Adrenal gland (tissue), 12 donors: Measurements from ENCODE around the gene MINAR1. TPM values are rescaled to one million over a fixed set of nuclear protein-coding genes. Genes with fewer than 3 reads are reported as not detected.

Experiments used
- DNase-seq, 7 donors: peaks; one replicate each; pipeline ENCODE4 v3.0.0-alpha.2; 2019 to 2020
- H3K27ac ChIP-seq, 5 donors: fragments of 200-600 bp; sonication (generic) in 4 of 5; 1 replicate in 3 of 5; 2 replicates in 2 of 5; pipeline versions ENCODE4 v1.5.1 to v1.8.0; 2016 to 2020; ENCODE audit warnings: mild to moderate bottlenecking in 1 of 5
- H3K27me3 ChIP-seq: fragments of 200-600 bp; 2 replicates; pipeline ENCODE4 v1.8.0; 2021
- H3K36me3 ChIP-seq, 2 donors: fragments of 200-600 bp; replicated peaks in 1 of 2; 1 replicate in 1 of 2; 2 replicates in 1 of 2; pipeline versions ENCODE4 v1.5.1 to v1.8.0; 2018 to 2022
- H3K4me1 ChIP-seq, 2 donors: fragments of 200-600 bp; replicated peaks in 1 of 2; 1 replicate in 1 of 2; 2 replicates in 1 of 2; pipeline versions ENCODE4 v1.5.1 to v1.8.0; 2018 to 2021
- H3K4me3 ChIP-seq, 4 donors: fragments of 200-600 bp; sonication (generic) in 3 of 4; one replicate each; pipeline ENCODE4 v1.5.1; 2016 to 2018
- H3K9me3 ChIP-seq, 3 donors: fragments of 200-600 bp; sonication (generic) in 1 of 3; replicated peaks in 1 of 3; 1 replicate in 2 of 3; 2 replicates in 1 of 3; pipeline versions ENCODE4 v1.5.1 to v1.8.0; 2016 to 2021
- CTCF ChIP-seq, 6 experiments: fragments of 450-650 bp in 4 of 6; fragments of 200-600 bp in 2 of 6; sonication (generic) in 1 of 6; IDR thresholded peaks; 1 replicate in 5 of 6; 2 replicates in 1 of 6; pipeline versions ENCODE4 v1.5.1 to v1.8.0; 2016 to 2021; ENCODE audit warnings: antibody characterized with exemption in 6 of 6, mild to moderate bottlenecking in 2 of 6, moderate library complexity in 1 of 6
- POLR2A ChIP-seq, 2 donors: fragments of 450-650 bp; IDR thresholded peaks; one replicate each; pipeline ENCODE4 v1.6.1; 2017; ENCODE audit warnings: antibody characterized with exemption in 2 of 2, mild to moderate bottlenecking in 2 of 2, moderate library complexity in 1 of 2
- WGBS, 4 donors: extraction: QIAGEN DNeasy Blood & Tissue Kit in 2 of 4; methylation state at CpG; one replicate each; pipeline versions ENCODE4 v1.1.5 to v1.1.7; 2013 to 2017; 5-methylcytosine and 5-hydroxymethylcytosine counted together
- intact Hi-C, 2 donors: fragments of 100-400 bp; cut with DNase I; formaldehyde crosslinking; loops; one replicate each; pipeline versions ENCODE4 v1.14.1 to v1.15.0; 2022 to 2023
- polyA plus RNA-seq, 3 donors: library from polyadenylated mRNA; stranded (reverse); fragments of 200-250 nt in 2 of 3; fragments of 350-450 nt in 1 of 3; fragmentation: Illumina TruSeq in 1 of 3; extraction: RNeasy Lipid Tissue Mini Kit (QIAGEN cat#74804) in 1 of 3; gene quantifications; one replicate each; pipeline ENCODE4 v1.2.3, GENCODE V29; 2013 to 2014
- total RNA-seq, 9 donors: library from RNA; depleted of rRNA in 4 of 9; stranded (reverse); fragments of >200 nt in 4 of 9; fragments of 120-200 nt in 1 of 9; fragmentation: NEBNext Ultra II Directional in 1 of 9; extraction: Animal tissue kit (Norgen Biotek cat#: 25700) in 1 of 9; gene quantifications; one replicate each; pipeline versions ENCODE4 v1.1.0 to v1.2.4, GENCODE V29; 2013 to 2023
- donor health status: healthy with polysubstance abuse.
- donor health status: Bipolar disorder and iron deficiency.
- donor health status: DM: yes; HTN: yes; CAD: no.
- donor health status: DM: no; HTN: no; CAD: no.
- donor health status: DM: no; HTN: no; CAD: no.
- donor health status: DM: yes; HTN: yes; CAD: no.

The MINAR1 gene
- total and polyA plus RNA-seq, 12 donors: 0.89 to 43.8 (median 19.2) TPM

- WGBS, 4 donors: 39 to 54% (median 50%) methylated on average over 3 of the region's 3 CpGs
- Histone ChIP-seq H3K36me3 (no peaks in the 10 kb centered on the region), H3K27me3 (peaks cover 15% of the 10 kb centered on the region), H3K4me1 (peaks cover 0 to 8% of the 10 kb centered on the region in 2 donors), H3K27ac (no peak overlapping the region), H3K4me3 (no peak overlapping the region), H3K9me3 (no peaks in the 10 kb centered on the region)
- DNase-seq: no peak
- intact Hi-C loops: no loop called here
- TF ChIP-seq POLR2A (IDR thresholded peaks at IDR 0.05) (no peak), CTCF (IDR thresholded peaks at IDR 0.05) (no peak)
These were observed 2.2 kb downstream of the MINAR1 start for GRCh38 chr15:79434361-79434760.

DNA sequence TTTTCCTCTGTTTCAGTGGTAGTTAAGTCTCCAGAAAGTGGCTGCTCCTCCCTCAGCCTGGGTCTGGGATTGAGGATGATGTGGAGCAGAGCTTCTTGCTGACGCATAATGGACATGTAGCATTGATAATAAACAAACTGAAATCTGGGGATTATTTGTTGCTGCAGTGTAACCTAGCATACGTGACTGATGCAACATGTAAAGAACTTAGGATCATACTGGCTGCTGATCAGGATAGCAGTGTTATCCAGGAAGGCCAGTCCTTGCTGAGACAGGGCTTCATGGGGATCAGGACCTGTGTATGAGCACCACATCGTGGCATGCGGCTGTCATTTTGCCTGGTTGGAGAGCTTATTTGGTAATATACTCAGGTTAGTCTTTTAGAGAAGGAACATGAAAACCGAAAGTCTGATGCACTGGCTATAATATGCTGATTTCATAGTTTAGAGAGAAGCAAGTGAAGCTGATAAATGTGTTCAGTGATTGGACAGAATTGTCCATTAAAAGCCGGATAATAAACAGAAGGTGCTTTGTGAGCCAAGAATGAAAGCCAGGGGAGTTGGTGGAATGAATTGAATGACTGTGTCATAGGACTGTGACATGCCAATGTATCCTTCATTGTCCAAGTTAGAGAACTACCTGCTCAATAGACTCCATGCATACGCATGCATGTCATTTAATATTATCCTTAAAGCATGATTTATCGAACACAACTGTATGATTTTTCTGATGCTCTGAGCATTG is 4.1 kb downstream of the MINAR1 start:
- peak overlapping the region in 1 of 5 donors; percentile 25 for H3K27ac ChIP-seq
- 61 to 77% (median 70%) methylated on average over 8 of the region's 8 CpGs for WGBS, 4 donors
- peaks cover 0 to 11% of the 10 kb centered on the region in 2 donors for H3K4me1 ChIP-seq
- H3K27me3 ChIP-seq: peaks cover 12% of the 10 kb centered on the region
- H3K9me3 ChIP-seq: no peaks in the 10 kb centered on the region
- TF ChIP-seq POLR2A (IDR thresholded peaks at IDR 0.05): no peak
- H3K4me3 ChIP-seq: peak overlapping the region in 1 of 4 donors; percentile 8
- intact Hi-C loops: no loop called here
- DNase-seq: no peak
- no peaks in the 10 kb centered on the region for H3K36me3 ChIP-seq

GRCh38 chr15:79437275-79438000 is 5.3 kb downstream of the MINAR1 start:
- Histone ChIP-seq H3K27me3 (peaks cover 2% of the 10 kb centered on the region), H3K4me3 (no peak overlapping the region), H3K9me3 (no peaks in the 10 kb centered on the region), H3K4me1 (peaks cover 0 to 15% of the 10 kb centered on the region in 2 donors), H3K36me3 (no peaks in the 10 kb centered on the region), H3K27ac (peak overlapping the region in 1 of 5 donors; percentile 63)
- WGBS, 4 donors: 55 to 100% (median 84%) methylated on average over 1 to 2 of the region's 2 CpGs
- no peak for DNase-seq
- intact Hi-C loops: no loop called here
- TF ChIP-seq POLR2A (IDR thresholded peaks at IDR 0.05): no peak
- TF ChIP-seq CTCF (IDR thresholded peaks at IDR 0.05): no peak

- H3K4me3 ChIP-seq: no peak overlapping the region
- no peaks in the 10 kb centered on the region for H3K27me3 ChIP-seq
- intact Hi-C loops: no loop called here
- no peaks in the 10 kb centered on the region for H3K9me3 ChIP-seq
- no peaks in the 10 kb centered on the region for H3K36me3 ChIP-seq
- TF ChIP-seq POLR2A (IDR thresholded peaks at IDR 0.05): no peak
- TF ChIP-seq CTCF (IDR thresholded peaks at IDR 0.05): no peak
- H3K27ac ChIP-seq: peak overlapping the region in 1 of 5 donors; percentile 34
- peaks cover 0 to 15% of the 10 kb centered on the region in 2 donors for H3K4me1 ChIP-seq
- no peak for DNase-seq
- 84 to 91% (median 88%) methylated on average over 5 of the region's 5 CpGs for WGBS, 4 donors
These were observed 7.1 kb downstream of the MINAR1 start for GRCh38 chr15:79439236-79439635.
